Left lobe of liver (tissue), 2 donors: ENCODE data around the gene MEOX1. TPM values are rescaled to one million over a fixed set of nuclear protein-coding genes. Genes with fewer than 3 reads are reported as not detected.
"Not testable (repeated sequence)": the region's sequence is repeated elsewhere in the genome, so short reads cannot be mapped to it uniquely, and the experiment has no call there.

Source experiments
- ATAC-seq: fragments of 200-7000 bp; cut with Tn5 transposase; one replicate; pipeline ENCODE4 v1.9.1; 2020; ENCODE audit warnings: mild to moderate bottlenecking, moderate library complexity
- DNase-seq: peaks from one replicate; pipeline ENCODE4 v3.0.0-alpha.2; 2020; ENCODE audit warnings: low spot score
- total RNA-seq: library from RNA; stranded (reverse); gene quantifications from one replicate; pipeline ENCODE4 v1.2.1, GENCODE V29; 2021
- donor health status: DM: no; HTN: no; CAD: no; lungs with moderate emphysema.
- donor health status: DM: no; HTN: yes; CAD: no.

Gene MEOX1
- total RNA-seq, 1 donor from 2014 or later: not detected

- DNase-seq (no peak), ATAC-seq (no peak)
These were observed 41.1 kb downstream of the MEOX1 start for GRCh38 chr17:43620581-43620980.

DNA sequence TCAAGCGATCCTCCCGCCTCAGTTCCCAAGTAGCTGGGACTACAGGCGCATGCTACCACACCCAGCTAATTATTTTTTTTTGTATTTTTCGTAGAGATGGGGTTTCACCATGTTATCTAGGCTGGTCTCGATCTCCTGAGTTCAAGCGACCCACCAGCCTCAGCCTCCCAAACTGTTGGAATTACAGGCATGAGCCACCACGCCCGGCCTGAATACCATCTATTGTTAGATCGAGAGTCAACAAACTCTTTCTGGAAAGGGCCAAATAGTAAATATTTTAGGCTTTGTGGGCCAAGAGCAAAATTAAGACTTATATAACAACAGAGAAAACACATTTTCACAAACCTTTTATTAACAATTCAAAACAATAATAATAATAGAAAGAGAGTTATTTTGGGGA is 41.6 kb downstream of the MEOX1 start:
- no peak for ATAC-seq
- DNase-seq: no peak

DNA sequence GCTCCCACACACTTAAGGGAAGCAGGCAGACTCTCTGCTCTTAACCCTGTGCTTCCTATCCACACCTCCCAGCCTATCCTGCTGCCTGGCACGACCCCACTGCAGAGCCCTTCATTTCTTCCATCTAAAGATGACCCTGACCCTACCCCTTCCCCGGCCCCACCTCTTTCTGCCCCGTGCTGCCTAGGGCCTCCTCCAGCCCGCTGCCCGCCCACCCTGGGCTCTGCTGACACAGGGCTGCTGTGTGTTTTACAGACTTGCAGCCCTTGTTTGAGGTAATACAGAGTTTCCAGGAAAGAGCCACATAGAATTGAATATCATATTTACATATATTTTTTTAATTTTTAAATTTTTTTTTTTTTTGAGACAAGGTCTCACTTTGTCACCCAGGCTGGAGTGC is 42.0 kb downstream of the MEOX1 start:
- DNase-seq: no peak
- ATAC-seq: no peak

GRCh38 chr17:43618276-43618675 is 43.4 kb downstream of the MEOX1 start:
- ATAC-seq (no peak), DNase-seq (no peak)

GRCh38 chr17:43616852-43617251 is 44.9 kb downstream of the MEOX1 start:
- ATAC-seq: no peak

DNA sequence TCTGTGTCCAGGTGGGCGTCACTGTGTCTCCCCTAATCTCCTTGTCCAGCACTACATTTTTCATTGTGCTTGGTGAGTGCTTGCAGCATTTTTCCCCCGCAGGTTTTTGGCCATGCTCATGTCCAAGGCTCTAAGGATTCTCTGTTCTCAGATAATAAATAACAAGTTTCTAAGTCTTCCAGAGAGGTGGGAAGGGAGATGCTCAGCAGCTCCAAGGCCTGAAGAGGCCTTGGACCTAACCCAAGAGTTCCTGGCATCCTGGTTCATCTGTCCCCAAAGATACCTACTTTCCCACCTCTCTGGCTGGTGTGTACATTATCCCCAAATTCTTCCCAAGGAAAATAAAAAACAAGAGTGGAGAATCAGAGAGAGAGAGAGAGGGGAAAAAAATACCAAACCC is 45.3 kb downstream of the MEOX1 start:
- ATAC-seq: no peak
- DNase-seq: no peak

More at GRCh38 chr17:43616852-43617251, 44.9 kb downstream of the MEOX1 start:
- no peak for DNase-seq

- no peak for DNase-seq
- no peak for ATAC-seq
These were observed 45.7 kb downstream of the MEOX1 start for GRCh38 chr17:43616029-43616351.

- DNase-seq (no peak), ATAC-seq (no peak)
These were observed 46.2 kb downstream of the MEOX1 start for GRCh38 chr17:43615330-43616028.

DNA sequence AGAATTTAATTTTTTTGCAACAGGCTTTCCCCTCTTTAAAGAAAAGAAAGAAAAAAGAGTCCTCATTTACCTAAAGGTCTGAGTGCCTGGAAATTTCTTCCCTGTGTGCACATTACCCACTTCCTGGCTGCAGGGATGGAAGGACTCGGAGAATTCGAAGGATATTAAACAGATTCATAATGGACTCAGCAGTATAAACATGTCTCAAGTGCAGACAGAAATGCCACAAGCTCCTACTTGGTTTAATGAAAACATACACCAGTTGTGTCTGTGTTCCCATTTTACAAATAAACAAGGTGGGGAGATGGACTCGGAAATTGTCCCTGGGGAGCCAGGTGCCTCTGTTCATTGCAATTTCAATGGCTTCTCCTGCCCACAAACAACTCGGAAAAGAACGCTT is 47.2 kb downstream of the MEOX1 start:
- no peak for ATAC-seq
- DNase-seq: no peak

DNA sequence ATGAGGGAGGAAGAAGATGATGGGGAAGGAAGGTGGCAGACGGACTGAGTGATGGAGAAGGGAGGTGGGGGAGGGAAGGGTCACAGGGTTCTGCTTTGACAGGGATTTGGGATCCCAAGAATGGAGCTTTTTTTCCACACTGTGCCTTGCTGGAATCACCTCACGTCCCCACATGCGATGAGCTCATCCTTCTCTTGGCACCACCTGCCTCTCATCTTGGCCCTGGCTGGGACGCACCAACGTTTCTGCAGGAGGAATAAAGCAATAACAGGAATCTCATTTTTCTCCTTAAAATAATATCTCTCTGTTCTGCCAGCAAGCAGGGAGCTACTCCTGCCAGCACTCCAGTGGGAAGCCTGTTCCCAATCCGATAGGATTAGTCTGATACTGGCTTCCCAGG is 47.8 kb downstream of the MEOX1 start:
- DNase-seq (no peak), ATAC-seq (no peak)

- ATAC-seq (peak; percentile 38), DNase-seq (no peak)
These were observed 49.2 kb downstream of the MEOX1 start for GRCh38 chr17:43612515-43612914.

DNA sequence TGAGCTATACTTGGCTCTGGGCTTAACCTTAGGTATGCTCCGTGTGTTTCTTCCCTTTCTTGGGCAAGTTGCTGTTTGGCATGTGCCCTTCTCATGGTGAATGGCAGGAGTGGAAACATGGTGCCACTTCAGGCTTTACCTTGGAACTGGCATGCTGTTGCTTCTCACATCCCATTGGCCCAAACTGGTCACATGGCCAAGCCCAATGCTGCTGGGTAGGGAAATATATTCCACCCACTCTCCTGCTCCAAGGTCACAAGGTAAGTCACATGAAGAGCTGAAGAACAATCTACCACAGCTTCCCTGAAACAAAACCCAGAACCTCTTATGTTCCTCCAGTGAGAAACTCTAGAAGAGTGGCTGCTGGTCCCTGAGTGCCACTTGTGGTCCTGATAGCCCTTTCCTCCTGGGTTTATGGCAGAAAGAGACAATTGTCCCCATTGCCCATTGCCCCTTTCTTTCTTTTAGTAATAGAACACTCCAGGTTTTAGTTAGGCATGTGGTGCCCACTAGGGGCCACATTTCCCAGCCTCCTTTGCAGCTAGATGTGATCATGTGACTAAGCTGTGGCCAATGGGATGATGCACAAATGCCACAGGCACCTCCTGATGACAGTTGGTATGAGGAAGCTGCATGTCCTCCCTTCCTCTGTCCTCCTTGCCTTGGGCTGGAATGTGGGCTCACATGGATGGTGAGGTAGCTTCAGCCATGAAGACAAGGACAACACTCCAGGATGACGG is 50.3 kb downstream of the MEOX1 start:
- no peak for DNase-seq
- ATAC-seq: no peak

DNA sequence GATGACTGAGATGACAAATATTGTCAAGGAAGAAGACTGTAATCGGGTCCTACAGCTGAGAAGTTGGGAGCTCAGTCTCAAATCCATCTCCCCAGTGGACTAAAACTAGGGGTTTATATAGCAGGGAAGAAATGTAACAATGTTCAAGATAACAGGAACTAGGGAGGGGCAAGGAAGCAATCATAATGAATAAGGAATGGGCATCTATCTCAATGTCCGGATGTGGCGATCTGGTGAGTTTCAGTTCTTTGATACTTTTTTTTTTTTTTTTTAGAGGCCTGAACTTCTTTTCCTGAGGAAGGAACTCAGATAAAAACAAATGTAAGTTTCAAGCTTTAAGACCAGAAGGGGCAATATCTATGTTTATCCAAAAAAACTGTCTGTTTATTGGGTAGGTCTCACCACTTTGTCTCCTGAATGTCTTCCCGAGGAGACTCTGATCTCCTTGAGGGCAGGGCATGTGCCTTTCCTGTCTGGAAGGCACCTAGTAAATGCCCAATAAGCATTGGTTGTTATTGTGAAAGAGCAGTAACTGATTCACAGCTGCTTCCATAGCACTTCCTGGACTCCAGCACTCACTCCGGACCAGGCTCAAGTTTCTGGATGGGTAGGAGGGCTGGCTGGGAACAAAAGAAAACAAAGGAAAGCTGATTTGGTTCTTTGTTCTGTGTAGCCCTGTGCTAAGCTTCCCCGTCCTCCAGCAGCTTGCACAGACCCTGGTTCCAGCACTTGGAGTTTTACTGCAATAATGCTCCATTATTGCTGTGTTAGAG is 51.9 kb downstream of the MEOX1 start:
- DNase-seq (no peak), ATAC-seq (peak; percentile 55)

GRCh38 chr17:43608313-43608712 is 53.4 kb downstream of the MEOX1 start:
- ATAC-seq (no peak), DNase-seq (no peak)

GRCh38 chr17:43604549-43604948 is 57.2 kb downstream of the MEOX1 start:
- DNase-seq (no peak), ATAC-seq (no peak)

- ATAC-seq (no peak), DNase-seq (no peak)
These were observed 58.4 kb downstream of the MEOX1 start for GRCh38 chr17:43603321-43603720.

DNA sequence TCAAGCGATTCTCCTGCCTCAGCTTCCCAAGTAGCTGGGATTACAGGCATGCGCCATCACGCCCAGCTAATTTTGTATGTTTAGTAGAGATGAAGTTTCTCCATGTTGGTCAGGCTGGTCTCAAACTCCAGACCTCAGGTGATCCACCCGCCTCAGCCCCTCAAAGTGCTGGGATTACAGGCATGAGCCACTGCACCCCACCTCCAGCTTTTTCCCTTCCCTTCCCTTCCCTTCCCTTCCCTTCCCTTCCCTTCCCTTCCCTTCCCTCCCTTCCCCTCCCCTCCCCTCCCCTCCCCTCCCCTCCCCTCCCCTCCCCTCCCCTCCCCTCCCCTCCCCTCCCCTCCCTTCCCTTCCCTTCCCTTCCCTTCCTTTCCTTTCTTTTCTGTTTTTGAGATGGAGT is 59.2 kb downstream of the MEOX1 start:
- not testable (repeated sequence) for ATAC-seq, DNase-seq

GRCh38 chr17:43601280-43602039 is 60.3 kb downstream of the MEOX1 start:
- no peak for DNase-seq
- ATAC-seq: no peak

DNA sequence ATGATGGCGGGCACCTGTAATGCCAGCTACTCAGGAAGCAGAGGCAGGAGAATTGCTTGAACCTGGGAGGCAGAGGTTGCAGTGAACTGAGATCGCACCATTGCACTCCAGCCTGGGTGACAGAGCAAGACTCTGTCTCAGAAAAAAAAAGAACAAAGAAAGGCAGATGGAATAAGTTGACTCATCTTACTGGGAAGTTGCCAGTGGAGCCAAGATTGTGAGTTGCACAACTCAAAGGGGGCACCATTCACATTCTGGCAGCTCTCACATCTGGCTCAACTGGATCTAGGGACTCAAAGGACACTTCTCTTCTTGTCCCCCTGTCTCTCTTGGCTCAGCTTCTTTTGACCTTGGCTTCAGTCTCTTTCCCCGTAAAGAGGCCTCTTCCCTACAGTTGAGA is 61.9 kb downstream of the MEOX1 start:
- DNase-seq (no peak), ATAC-seq (no peak)

GRCh38 chr17:43599046-43599395 is 62.7 kb downstream of the MEOX1 start:
- DNase-seq (no peak), ATAC-seq (no peak)

DNA sequence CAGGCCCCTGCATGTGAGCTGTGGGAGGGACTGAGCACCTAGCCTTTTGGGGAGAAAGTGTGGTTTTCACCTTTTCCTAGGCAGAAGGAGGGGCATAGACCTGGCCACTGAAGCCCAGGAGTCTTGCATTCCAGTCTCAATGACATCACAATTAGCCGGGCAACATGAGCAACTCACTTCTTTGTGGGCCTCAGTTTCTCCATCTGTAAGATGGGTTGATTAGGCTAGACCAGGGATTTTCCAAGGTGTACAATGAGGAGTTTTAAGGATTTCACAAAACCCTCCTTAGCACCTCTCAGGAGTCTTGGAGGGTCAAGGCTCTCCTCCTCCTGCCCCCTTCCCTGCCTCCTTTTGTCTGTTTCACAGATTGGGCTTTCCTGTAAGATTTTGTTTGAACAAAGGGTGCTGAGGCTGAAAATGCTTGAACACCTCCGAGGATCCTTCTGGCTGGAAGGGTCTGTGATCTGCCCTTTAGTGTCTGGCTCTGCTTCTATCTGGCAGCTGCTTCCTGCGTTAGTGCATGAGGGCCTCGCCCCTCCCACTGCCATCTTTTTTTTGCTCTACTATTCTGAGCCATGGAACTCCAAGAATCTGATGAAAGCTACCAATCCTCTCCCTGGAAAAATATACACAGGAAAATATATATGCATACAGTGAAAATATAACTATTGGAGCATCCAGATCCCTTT is 63.2 kb downstream of the MEOX1 start:
- ATAC-seq: no peak
- no peak for DNase-seq
